Embryonic facial prominence (tissue), 1 donor: Measurements from ENCODE around the gene CHMP2B.

Experiments used
- DNase-seq: peaks from one replicate; pipeline ENCODE4 v3.0.0-alpha.2; 2016; ENCODE audit errors: extremely low spot score

Gene CHMP2B, protein sequence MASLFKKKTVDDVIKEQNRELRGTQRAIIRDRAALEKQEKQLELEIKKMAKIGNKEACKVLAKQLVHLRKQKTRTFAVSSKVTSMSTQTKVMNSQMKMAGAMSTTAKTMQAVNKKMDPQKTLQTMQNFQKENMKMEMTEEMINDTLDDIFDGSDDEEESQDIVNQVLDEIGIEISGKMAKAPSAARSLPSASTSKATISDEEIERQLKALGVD

DNA sequence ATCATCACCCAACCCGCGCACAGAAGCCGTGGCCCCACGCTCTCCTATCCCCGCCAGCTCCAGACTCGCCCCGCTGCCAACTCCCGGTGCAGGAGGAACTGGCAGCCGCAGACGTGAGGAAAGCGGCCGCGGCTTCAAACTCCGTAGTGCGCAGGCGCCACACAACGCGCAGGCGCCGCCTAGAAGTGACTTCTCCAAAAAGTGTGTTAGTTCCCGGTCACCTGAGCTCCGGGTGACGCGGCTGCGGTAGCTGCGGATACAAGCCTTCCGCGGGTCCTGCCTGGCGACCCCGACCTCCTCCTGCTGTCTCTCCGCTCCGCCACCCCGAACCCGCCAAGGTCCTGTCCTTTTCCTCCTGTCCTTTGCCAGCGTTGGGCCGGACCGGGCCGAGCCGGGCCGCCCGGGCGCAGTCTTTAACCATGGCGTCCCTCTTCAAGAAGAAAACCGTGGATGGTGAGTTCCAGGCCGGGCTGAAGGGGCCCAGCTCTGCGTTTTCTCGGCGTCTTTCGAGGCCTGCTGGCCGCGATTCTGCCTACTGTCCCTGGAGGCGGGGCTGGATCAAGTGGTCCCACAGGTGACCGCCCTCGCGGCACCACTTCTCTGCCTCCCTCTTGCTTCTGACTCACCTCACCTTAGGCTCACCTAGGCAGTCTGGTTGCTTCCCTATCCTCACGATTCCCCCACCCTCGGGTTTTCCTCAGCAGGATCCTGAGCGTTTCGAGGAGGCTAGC is at the start of gene CHMP2B:
Gene CHMP2B, plus strand, starts transcription at position 206 of the 731 bp plus-strand sequence. Its CDS starts 214 bp downstream, at position 420.
- peak; percentile 91 for DNase-seq

DNA sequence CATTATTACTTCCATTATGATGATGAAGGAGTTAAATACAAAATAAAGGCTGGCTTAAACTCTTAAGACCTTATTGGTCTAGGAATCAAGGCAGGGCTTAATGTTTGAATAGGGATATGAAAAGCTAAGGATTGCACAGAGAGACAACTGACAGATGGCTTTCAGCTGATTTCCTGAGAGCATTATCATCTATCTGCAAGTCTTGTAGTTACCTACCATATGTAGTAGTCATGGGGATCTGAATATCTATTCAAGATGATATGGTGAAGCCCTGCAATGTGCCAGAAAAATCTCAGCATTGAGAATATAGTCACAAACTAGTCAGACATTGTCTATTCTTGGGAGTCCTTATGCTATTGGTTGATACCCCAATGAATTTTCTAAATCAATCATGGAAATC is 47.5 kb upstream of the CHMP2B start:
- DNase-seq, result no peak

DNA sequence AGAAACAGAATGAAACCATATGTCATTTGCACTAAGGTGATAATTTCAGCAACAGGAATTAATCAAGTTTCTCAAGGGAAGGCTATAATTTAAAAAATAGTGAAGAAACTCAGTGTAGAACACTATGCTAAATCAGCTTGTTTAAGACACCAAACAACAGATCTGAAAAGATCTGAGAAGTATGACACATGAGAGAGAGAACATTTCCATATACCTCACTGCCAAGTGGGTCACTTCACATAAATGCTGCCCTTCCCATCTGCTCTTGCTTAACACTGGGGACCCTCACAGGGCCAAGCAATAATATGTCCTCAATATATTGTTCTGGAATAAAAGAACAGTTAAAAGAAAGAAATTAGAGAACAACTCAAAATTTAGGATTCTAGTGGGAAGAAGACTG is 45.6 kb upstream of the CHMP2B start:
- DNase-seq, result no peak

DNA sequence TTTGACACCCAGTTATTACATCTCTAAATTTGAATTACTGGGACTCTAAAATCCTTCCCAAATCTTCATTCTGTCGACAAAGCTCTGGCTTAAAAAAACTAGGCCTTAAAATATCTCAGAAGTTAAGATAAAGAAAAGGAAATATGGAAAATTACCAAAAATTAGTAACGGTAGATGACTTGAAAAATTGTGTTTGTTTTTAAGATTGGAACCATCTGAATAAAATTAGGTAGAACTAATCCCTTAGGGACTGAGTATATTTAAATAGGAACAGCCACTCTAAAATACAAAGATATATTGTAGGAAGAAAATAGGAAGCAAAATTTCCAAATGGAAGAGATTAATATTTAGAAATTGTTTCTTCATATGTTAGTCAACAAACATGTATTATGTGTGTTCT is 45.1 kb upstream of the CHMP2B start:
- DNase-seq, result no peak

DNA sequence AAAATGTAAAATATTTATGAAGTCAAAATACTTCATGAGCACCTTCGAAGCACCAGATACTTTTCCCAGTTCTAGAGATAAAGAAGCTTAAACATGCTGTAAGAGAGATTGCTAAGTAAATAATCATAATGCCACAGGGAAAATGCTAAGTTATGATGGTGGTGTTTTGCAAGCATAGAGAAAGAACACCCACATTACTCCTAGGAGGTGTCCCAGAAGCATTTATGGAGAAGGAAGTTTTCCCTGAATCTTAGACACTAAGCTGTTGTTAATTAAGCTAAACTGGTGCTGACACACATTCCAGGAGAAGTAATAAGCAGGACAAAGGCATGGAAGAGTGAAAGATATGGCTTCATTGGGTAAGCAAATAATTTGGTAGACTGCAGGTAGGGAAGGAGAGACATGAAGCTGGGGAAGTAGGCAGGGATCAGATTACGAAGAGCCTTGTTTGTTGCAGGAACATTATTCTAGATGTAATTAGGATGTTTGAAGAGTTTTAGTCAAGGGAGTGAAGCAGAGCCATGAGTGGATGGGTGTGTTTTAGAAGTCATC is 40.4 kb upstream of the CHMP2B start:
- no peak for DNase-seq

DNA sequence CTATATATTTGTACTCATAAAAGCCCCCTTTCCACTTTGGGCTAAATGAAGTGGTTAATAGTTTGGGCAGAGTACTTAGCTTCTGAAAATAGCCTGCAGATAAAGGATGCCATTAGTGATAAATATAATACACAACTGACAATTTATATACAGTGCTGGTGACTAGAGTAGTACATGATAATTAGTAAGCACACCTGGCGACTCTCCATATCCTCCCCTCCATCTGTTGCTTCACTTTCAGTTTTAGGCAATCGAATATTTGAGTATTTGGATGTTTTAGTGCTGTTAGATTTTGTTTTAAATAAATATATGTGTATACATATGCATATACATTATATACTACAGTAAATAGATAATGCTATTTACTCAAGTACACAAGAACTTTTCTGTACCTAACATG is 35.9 kb upstream of the CHMP2B start:
- DNase-seq, result no peak

DNA sequence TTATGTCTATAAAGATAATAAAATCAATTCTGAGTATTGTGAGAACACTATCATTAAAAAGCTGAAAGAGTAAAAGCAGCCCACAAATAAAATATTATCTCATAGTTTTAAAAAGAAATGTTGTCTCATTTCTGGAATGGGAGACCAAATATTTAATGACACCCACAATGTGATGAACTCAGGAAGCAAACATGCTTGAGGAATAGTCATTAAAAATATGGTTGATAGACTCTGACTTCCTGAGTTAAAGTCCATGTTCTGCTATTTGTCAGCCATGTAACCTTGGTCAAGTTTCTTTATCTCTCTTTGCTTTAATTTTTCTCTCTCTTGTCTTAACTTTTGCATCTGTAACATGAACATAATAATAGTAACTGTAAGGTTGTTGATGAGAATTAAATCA is 35.5 kb upstream of the CHMP2B start:
- DNase-seq, result no peak

DNA sequence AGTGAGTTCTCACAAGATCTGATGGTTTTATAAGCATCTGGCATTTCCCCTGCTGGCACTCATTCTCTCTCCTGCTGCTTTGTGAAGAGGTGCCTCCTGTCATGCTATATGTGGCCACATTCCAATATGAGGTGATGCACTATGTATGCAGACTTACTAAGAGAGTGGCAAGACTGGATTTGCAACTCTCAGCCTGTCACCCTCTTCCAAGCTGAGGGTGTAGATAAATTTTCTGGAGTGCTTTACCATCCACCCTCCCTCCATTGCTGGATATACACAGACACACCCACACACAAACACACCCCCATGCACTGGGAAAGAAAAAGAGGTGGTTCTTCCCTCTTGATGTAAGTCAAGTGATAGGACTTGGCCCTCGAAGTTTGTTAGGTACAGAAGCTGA is 30.2 kb upstream of the CHMP2B start:
- no peak for DNase-seq

DNA sequence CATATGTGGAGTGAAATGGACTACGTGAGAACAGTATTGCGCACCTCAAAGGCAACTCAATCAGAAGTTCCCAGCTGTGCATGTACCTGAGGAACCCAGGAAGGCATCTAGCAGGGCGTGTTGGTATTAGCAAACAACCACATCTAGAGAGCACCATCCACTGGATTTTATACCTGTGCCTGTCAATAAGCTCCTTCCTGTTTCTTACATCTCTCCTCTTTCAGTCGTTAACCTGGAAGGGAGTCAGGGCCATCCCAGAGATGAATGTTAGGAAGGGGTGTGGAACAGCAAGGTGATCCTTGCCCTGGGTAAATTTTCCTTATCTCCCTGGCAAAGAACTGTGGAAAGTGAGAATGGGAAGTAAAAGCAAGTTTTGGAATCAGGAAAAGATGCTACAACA is 29.6 kb upstream of the CHMP2B start:
- no peak for DNase-seq

DNA sequence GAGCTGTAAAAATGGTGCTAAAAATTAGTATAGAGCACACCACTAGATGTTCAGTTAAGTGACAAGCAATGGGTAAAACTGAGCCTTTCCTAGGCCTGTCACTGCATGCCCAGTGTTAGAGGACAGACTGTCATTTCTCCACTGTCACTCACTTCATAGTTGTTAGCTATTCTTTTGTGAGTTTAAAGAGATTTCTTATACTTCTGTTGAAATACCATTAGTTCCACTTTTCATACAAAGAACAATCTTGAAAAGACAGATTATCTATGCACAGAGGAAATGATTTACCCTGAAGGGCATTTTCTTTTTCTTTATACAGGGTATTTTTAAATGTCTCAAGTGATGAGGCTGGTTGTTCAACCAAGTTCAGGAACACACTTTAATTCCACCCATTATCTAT is 28.3 kb upstream of the CHMP2B start:
- no peak for DNase-seq

DNA sequence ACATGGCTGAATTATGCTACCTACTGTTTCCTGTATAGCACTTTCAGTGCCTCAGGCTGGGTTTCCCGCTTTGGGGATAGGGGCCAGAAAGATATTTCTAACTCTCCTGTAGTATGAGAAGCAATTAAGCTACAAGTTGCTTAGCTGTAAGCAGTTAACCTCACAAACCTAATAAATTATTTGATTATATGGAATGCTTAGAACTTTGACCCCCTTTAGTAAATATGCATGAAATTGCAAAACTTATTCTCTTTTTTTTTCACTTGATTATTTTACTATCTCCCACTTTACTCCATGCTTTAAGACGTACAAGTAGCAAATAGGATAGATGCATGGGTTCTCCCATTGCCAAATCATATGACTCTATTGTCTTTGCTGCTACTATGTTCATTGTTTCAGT is 27.5 kb upstream of the CHMP2B start:
- DNase-seq, result no peak

DNA sequence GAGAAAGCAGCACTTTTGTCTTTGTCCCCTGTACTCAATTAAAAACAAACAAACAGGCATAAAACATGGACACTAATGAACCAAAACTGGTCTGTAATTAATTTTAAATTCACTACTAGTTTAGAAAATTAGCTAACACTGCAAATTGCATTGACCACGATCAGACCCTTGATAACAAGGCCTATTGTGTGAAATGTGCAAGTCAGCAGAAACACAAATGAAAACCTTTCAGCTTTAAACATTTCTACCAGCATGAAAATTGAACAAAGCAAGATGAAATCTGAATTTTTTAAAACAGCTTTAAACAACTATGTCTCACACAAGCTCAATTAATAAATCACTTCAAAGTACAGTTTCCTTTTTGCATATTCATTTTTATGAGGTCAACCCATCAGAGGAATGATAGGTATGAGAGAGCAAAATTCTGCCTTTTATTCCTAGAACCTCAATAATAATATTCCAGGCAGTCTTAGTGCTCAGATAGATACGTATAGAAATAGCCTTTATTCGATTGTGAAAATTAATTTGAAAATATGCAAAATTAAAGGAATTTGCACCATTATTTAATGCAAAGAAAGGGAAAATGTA is 27.0 kb upstream of the CHMP2B start:
- no peak for DNase-seq

DNA sequence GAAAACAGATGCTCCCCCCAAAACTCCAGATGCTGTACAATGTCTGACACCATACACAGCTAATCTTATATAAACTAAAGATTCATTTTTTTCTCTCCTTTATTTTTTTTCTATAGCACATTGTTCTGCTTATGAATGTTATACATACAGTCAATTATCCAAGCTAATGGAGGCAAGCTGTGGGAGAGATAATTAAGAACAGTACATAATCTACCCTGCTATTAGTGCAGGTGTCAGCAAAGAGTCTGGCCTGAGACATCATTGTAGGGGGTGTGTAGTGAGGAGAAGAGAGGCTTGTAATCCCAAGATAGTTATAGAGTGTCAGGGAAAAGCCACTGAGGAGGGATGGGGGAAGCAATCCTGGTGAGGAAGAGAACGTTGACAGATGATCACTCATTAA is 25.4 kb upstream of the CHMP2B start:
- DNase-seq, result no peak

DNA sequence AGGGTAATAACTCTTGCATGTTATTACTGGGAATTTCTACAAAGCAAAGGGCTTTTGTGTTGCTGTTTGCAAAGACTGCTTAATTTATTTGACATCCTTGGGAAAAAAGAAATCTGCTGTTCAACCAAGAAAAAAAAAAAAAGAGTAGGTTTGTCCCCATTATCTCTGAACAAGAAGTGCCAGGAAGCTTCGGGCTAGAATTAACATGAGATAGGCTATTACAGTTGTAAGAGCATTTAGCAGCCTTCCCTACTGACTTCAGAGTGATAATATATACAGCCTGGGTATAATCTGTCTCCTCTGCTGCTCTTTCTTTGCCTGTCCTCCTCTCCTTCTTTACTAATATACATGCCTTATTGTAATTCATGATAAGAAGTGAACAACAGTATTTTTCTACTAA is 23.3 kb upstream of the CHMP2B start:
- no peak for DNase-seq

DNA sequence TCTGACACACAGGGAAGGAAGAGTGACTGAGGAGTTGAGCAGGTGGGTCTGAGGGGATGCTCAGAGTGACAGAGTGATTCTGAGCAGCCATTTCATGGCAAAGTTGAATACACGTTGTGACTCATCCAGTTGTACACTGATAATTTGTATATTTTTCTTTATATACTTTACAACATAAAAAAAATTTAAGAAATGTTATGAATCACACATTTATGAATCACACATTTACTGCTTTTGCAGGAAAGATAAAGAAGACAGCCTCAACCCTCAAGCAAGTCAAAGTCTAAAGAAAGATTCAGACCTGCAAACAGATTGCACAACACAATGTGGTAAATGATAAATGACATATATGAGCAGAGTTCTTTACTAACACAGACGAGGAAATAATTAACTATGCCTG is 21.0 kb upstream of the CHMP2B start:
- no peak for DNase-seq

DNA sequence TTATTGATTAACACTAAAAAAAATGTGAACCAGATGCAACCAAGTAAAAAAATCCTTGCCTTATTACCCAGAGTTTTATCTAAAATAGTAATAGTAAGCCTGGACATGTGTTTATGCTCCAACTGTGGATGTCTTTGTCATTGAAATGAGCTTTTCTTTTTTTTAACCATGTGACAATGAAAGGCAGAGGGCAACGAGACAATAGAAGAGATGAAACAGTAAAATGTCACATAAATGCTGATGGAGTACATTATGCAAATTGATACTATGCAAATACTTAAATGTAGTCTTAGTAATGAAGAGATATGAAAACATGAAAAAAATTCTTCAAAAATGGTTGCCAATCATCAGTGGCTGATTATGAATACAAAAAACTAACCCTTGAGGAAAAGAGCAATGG is 20.5 kb upstream of the CHMP2B start:
- no peak for DNase-seq

DNA sequence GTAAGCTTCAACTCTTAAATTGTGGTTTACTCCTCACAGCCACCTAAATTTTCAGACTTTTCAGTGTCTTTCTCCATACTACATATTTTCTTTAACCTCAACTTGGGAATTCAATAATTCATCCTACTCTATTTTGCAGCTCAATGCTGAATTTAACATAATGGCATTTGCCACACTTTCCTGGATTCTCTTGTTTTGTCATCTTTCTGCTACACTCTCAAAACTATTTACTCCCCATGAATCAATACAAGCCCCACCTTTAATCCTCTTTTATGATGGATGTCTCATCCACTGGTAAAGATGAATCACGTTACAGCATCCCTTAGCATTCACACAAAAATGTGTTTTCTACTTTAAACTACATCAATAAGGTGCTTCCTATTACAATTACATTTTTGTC is 19.6 kb upstream of the CHMP2B start:
- DNase-seq, result no peak

DNA sequence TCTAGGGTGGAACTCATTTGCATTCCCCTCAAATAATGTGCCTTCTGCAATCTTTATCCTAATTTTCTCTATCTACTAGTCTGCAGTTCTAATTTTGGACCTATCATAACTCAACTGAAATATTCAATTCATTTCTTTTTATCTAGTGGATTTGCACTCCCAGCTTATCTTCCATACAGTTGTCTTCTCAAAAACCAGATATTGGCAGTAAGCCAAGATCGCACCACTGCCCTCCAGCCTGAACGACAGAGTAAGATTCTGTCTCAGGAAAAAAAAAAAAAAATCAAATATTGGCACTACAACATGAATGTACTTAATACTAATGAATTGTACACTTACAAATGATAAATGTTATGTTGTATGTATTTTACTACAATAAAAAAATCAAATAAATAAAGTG is 18.0 kb upstream of the CHMP2B start:
- DNase-seq, result no peak

DNA sequence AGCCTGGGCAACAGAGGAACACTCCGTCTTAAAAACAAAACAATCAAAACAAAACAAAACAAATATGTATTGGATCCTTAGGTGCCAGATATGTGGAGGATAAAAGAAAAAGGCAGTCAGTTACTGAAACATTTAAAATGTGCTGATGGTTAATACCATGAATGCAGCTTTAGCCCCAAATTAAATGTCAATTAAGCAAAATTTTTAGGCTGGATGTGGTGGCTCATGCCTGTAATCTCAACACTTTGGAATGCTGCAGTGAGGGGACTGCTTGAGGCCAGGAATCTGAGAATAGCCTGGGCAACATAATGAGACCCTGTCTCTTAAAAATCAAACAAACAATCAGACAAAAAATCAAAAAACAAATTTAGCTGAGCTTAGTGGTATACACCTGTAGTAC is 8.5 kb upstream of the CHMP2B start:
- DNase-seq, result no peak

DNA sequence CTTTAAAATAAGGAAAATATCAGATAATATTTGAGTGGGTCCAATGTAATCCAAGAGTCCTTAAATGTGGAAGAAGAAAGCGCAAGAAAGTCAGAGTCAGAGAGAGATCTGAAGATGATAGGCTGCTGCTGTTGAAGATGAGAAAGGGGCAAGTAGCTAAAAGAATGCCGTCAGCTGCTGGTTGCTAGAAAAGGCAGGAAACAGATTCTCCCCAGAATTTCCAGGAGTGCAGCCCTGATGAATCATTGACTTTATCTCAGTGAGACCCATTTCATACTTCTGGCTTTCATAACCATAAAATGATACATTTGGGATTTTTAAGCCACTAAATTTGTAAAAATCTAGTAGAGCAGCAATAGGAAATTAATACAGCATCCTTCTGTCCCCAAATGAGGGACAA is 7.5 kb upstream of the CHMP2B start:
- no peak for DNase-seq

DNA sequence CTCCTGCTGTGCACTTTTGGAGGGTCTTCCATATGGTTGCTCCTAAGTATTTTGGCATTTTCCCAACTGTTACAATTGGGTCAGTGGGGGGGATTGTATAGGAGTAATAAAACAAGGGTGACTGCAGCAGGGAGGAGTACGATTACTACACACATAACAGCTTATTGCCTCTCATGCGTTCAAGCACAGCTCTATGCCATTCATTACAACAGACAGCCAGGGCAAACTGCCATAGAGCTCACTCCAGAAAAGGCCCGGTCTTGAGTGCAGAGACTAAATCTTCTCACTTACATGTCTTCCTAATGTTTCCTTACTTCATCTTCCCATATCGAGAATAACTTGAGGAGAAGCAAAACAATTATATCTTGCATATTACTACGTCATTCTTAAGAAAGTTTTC is 1.4 kb upstream of the CHMP2B start:
- no peak for DNase-seq

DNA sequence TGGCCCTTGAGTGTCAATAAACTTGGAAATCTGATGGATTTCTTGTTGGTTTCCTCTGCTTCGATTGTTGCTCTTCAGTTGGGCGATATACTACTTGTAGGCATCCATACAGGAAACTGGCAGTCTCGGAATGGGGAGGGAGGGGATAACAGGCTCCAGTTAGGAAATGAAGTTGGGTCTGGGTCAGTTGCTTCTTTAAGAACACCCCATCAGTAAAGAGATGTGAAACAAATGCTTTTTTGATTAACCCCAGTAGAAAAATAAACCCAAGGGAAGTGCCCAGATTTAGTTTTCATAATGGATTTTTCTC is 681 bp downstream of the CHMP2B start:
- DNase-seq, result no peak

DNA sequence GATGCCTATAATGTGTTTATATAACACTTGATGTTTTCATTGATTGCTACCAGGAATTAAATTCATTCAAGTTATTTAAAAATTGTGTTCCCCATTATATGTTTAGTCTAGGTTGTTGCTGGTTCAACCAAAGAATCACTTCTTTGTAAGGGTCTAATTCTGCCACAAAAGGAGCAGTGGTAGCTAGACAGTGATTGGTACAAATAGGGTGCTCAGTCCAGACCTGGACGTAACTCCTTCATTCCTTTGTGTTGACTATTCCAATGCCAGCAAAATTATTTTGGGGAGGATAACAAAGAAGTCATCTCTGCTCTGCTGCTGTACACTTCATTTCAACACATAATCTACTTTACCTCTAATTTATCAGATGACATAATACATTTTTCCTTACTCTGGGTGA is 1.2 kb downstream of the CHMP2B start:
- no peak for DNase-seq
